H9 (cell line): ENCODE results near the gene CFAP45. TPM values are rescaled to one million over a fixed set of nuclear protein-coding genes. Genes with fewer than 3 reads are reported as not detected.

Source experiments
- DNase-seq: peaks from one replicate; pipeline ENCODE4 v3.0.0-alpha.2; 2017
- H2AFZ ChIP-seq: one replicate; pipeline ENCODE4 v1.6.1; 2013; ENCODE audit warnings: mild to moderate bottlenecking, low read length, control low read depth, moderate library complexity
- H2AK5ac ChIP-seq: 2 replicates; pipeline ENCODE4 v1.6.1; 2013; ENCODE audit warnings: low read length, control low read depth, mixed read lengths; ENCODE audit not compliant: insufficient read length
- H2BK120ac ChIP-seq: one replicate; pipeline ENCODE4 v1.6.1; 2013; ENCODE audit warnings: low read depth, mild to moderate bottlenecking, low read length, control low read depth, inconsistent platforms; ENCODE audit not compliant: poor library complexity, severe bottlenecking
- H2BK12ac ChIP-seq: 2 replicates; pipeline ENCODE4 v1.6.1; 2013; ENCODE audit warnings: low read length, control low read depth, mixed read lengths, low read depth; ENCODE audit not compliant: insufficient read length
- H2BK15ac ChIP-seq: 2 replicates; pipeline ENCODE4 v1.6.1; 2013; ENCODE audit warnings: low read depth, low read length, control low read depth
- H2BK20ac ChIP-seq: one replicate; pipeline ENCODE4 v1.6.1; 2013; ENCODE audit warnings: low read depth, mild to moderate bottlenecking, low read length, control low read depth, inconsistent platforms; ENCODE audit not compliant: poor library complexity, severe bottlenecking
- H2BK5ac ChIP-seq: 2 replicates; pipeline ENCODE4 v1.6.1; 2013; ENCODE audit warnings: low read length, control low read depth, mixed read lengths; ENCODE audit not compliant: insufficient read length
- H3K14ac ChIP-seq: 2 replicates; pipeline ENCODE4 v1.6.1; 2013; ENCODE audit warnings: low read length, control low read depth; ENCODE audit not compliant: insufficient read depth
- H3K18ac ChIP-seq: 2 replicates; pipeline ENCODE4 v1.6.1; 2013; ENCODE audit warnings: low read depth, mild to moderate bottlenecking, mixed read lengths, low read length, control low read depth; ENCODE audit not compliant: insufficient read length
- H3K23ac ChIP-seq: 2 replicates; pipeline ENCODE4 v1.6.1; 2013; ENCODE audit warnings: low read length, control low read depth, mixed read lengths, low read depth; ENCODE audit not compliant: insufficient read length
- H3K23me2 ChIP-seq: 2 replicates; pipeline ENCODE4 v1.6.1; 2013; ENCODE audit warnings: low read depth, mild to moderate bottlenecking, mixed read lengths, low read length, control low read depth; ENCODE audit not compliant: insufficient read length, poor library complexity, severe bottlenecking
- H3K27ac ChIP-seq: 2 replicates; pipeline ENCODE4 v1.5.1; 2013; ENCODE audit warnings: low read length, control low read depth, mixed read lengths, low read depth; ENCODE audit not compliant: insufficient read length
- H3K27me3 ChIP-seq: 2 replicates; pipeline ENCODE4 v1.6.1; 2013; ENCODE audit warnings: low read length, control low read depth, inconsistent platforms; ENCODE audit not compliant: insufficient read depth
- H3K4ac ChIP-seq: 2 replicates; pipeline ENCODE4 v1.6.1; 2013; ENCODE audit warnings: low read depth, mild to moderate bottlenecking, control low read depth, inconsistent platforms, low read length, moderate library complexity
- H3K4me1 ChIP-seq: 2 replicates; pipeline ENCODE4 v1.6.1; 2013; ENCODE audit warnings: low read length, control low read depth, inconsistent platforms; ENCODE audit not compliant: insufficient read depth
- H3K4me2 ChIP-seq: 2 replicates; pipeline ENCODE4 v1.6.1; 2013; ENCODE audit warnings: low read length, control low read depth, mixed read lengths; ENCODE audit not compliant: insufficient read length, insufficient read depth
- H3K56ac ChIP-seq: 2 replicates; pipeline ENCODE4 v1.6.1; 2013; ENCODE audit warnings: low read depth, mild to moderate bottlenecking, mixed read lengths, low read length, control low read depth; ENCODE audit not compliant: insufficient read length
- H3K79me1 ChIP-seq: 2 replicates; pipeline ENCODE4 v1.6.1; 2013; ENCODE audit warnings: low read depth, mild to moderate bottlenecking, moderate library complexity, low read length, control low read depth, inconsistent platforms; ENCODE audit not compliant: insufficient read depth, poor library complexity, severe bottlenecking
- H3K79me2 ChIP-seq: 2 replicates; pipeline ENCODE4 v1.6.1; 2013; ENCODE audit warnings: low read length, control low read depth, inconsistent platforms; ENCODE audit not compliant: insufficient read depth
- H3K9ac ChIP-seq: 2 replicates; pipeline ENCODE4 v1.6.1; 2013; ENCODE audit warnings: low read length, control low read depth, mixed read lengths; ENCODE audit not compliant: insufficient read length; ENCODE audit errors: extremely low read depth
- H3K9me3 ChIP-seq: one replicate; pipeline ENCODE4 v1.6.1; 2013; ENCODE audit warnings: low read depth, low read length, inconsistent platforms; ENCODE audit not compliant: control insufficient read depth
- H3T11ph ChIP-seq: one replicate; pipeline ENCODE4 v1.6.1; 2013; ENCODE audit warnings: mild to moderate bottlenecking, low read length, control low read depth, inconsistent platforms
- H4K20me1 ChIP-seq: one replicate; pipeline ENCODE4 v1.6.1; 2013; ENCODE audit not compliant: control insufficient read depth, insufficient read length, insufficient read depth
- H4K5ac ChIP-seq: 2 replicates; pipeline ENCODE4 v1.6.1; 2013; ENCODE audit warnings: low read depth, mild to moderate bottlenecking, mixed read lengths, low read length, control low read depth; ENCODE audit not compliant: insufficient read length
- H4K8ac ChIP-seq: replicated peaks from 2 replicates; pipeline ENCODE4 v1.6.1; 2013; ENCODE audit warnings: low read length, control low read depth, mixed read lengths, low read depth; ENCODE audit not compliant: insufficient read length
- H4K91ac ChIP-seq: 2 replicates; pipeline ENCODE4 v1.6.1; 2013; ENCODE audit warnings: low read depth, mild to moderate bottlenecking, moderate library complexity, mixed read lengths, low read length, control low read depth; ENCODE audit not compliant: insufficient read length
- H3K27ac Mint-ChIP-seq, 3 experiments: 2 replicates in 2 of 3; 3 replicates in 1 of 3; pipeline ENCODE4 v1.8.0; 2020 to 2021; ENCODE audit warnings: mixed read lengths in 3 of 3, mild to moderate bottlenecking in 1 of 3, moderate library complexity in 1 of 3
- H3K27me3 Mint-ChIP-seq: 2 replicates; pipeline ENCODE4 v1.8.0; 2021; ENCODE audit warnings: low read depth, mild to moderate bottlenecking, moderate library complexity, mixed read lengths
- H3K36me3 Mint-ChIP-seq, 3 experiments: 2 replicates in 2 of 3; 3 replicates in 1 of 3; pipeline ENCODE4 v1.8.0; 2020 to 2021; ENCODE audit warnings: low read depth in 3 of 3, mixed read lengths in 3 of 3; ENCODE audit not compliant: insufficient read depth in 1 of 3
- H3K4me1 Mint-ChIP-seq, 2 experiments: 2 replicates each; pipeline ENCODE4 v1.8.0; 2020; ENCODE audit warnings: mixed read lengths in 2 of 2
- H3K4me3 Mint-ChIP-seq, 2 experiments: 2 replicates in 1 of 2; 3 replicates in 1 of 2; pipeline ENCODE4 v1.8.0; 2020 to 2021; ENCODE audit warnings: mild to moderate bottlenecking in 2 of 2, mixed read lengths in 2 of 2, moderate library complexity in 1 of 2
- H3K9me3 Mint-ChIP-seq, 2 experiments: 2 replicates in 1 of 2; 3 replicates in 1 of 2; pipeline ENCODE4 v1.8.0; 2020; ENCODE audit warnings: mild to moderate bottlenecking in 2 of 2, mixed read lengths in 2 of 2, moderate library complexity in 1 of 2
- WGBS: extraction: QIAGEN DNeasy Blood & Tissue Kit; methylation state at CpG from one replicate; pipeline ENCODE4 v1.1.7; 2013; ENCODE audit warnings: missing lambda C conversion rate, low lambda C conversion rate, mixed read lengths; ENCODE audit not compliant: insufficient read length; ENCODE audit errors: extremely low coverage; 5-methylcytosine and 5-hydroxymethylcytosine counted together
- total RNA-seq: library from RNA; stranded (reverse); gene quantifications from 2 replicates; pipeline ENCODE4 v1.2.1, GENCODE V29; 2021
- TF ChIP-seq, protein P1 (sequence below): fragments of 200-600 bp; sonication (generic); conservative IDR thresholded peaks from 3 replicates; pipeline ENCODE4 v1.8.0; 2021; ENCODE audit warnings: antibody characterized with exemption, mild to moderate bottlenecking

The CFAP45 gene
- total RNA-seq, 1 experiment from 2014 or later = 0.85 TPM

GRCh38 chr1:159928491-159929050 lies 28.6 kb upstream of the CFAP45 start:
- Histone ChIP-seq H3K79me1 (no peaks in the 10 kb centered on the region), H3T11ph (no peak overlapping the region), H3K23me2 (peaks cover 17% of the 10 kb centered on the region), H3K9me3 (no peaks in the 10 kb centered on the region), H2BK12ac (no peak overlapping the region), H2AK5ac (no peak overlapping the region), H4K20me1 (no peaks in the 10 kb centered on the region), H2AFZ (no peak overlapping the region), H4K5ac (no peak overlapping the region), H3K56ac (no peak overlapping the region), H4K8ac (no peak overlapping the region), H3K14ac (no peak overlapping the region), H2BK20ac (no peak overlapping the region), H3K27ac (no peak overlapping the region), H3K18ac (no peak overlapping the region), H2BK5ac (no peak overlapping the region), H2BK120ac (no peak overlapping the region), H2BK15ac (no peak overlapping the region), H4K91ac (no peak overlapping the region), H3K9ac (no peak overlapping the region), H3K4me2 (no peak overlapping the region), H3K79me2 (no peaks in the 10 kb centered on the region), H3K4me1 (no peaks in the 10 kb centered on the region; the same call in 1 of the 2 replicates), H3K27me3 (no peaks in the 10 kb centered on the region), H3K4ac (no peak overlapping the region), H3K23ac (no peak overlapping the region)
- peaks cover 9% of the 10 kb centered on the region for H3K27me3 Mint-ChIP-seq
- H3K4me3 Mint-ChIP-seq = no peak overlapping the region
- peak overlapping the region in 2 of 3 experiments; percentile 53 to 84; a peak in 1 of 7 replicates for H3K27ac Mint-ChIP-seq
- TF ChIP-seq, protein P1, sequence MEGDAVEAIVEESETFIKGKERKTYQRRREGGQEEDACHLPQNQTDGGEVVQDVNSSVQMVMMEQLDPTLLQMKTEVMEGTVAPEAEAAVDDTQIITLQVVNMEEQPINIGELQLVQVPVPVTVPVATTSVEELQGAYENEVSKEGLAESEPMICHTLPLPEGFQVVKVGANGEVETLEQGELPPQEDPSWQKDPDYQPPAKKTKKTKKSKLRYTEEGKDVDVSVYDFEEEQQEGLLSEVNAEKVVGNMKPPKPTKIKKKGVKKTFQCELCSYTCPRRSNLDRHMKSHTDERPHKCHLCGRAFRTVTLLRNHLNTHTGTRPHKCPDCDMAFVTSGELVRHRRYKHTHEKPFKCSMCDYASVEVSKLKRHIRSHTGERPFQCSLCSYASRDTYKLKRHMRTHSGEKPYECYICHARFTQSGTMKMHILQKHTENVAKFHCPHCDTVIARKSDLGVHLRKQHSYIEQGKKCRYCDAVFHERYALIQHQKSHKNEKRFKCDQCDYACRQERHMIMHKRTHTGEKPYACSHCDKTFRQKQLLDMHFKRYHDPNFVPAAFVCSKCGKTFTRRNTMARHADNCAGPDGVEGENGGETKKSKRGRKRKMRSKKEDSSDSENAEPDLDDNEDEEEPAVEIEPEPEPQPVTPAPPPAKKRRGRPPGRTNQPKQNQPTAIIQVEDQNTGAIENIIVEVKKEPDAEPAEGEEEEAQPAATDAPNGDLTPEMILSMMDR = no peak
- H3K36me3 Mint-ChIP-seq = peaks cover 16 to 28% (median 25%) of the 10 kb centered on the region in 3 experiments
- no peak for DNase-seq
- peaks cover 20 to 21% of the 10 kb centered on the region in 2 experiments for H3K4me1 Mint-ChIP-seq
- WGBS = no CpG with 5 or more reads among the region's 18 CpGs
- no peaks in the 10 kb centered on the region; a peak in 1 of 5 replicates for H3K9me3 Mint-ChIP-seq
